ENCODE data around the gene CALR.
"Not testable (repeated sequence)": the region's sequence is repeated elsewhere in the genome, so short reads cannot be mapped to it uniquely, and the experiment has no call there.

CALR gene

GRCh38 chr19:12969292-12969988 lies 31.0 kb downstream of the CALR start, which contains the start of gene DAND5:
TSS of gene DAND5 (plus strand) at chr19:12969576. CDS start at chr19:12969661, 85 bp downstream.
- DNase-seq (ENCODE audit: extremely low read depth, low read depth): no peak

GRCh38 chr19:12970070-12970820 lies 31.8 kb downstream of the CALR start:
- DNase-seq (ENCODE audit: extremely low read depth, low read depth): no peak
- no peak for TF ChIP-seq CTCF (IDR thresholded peaks at IDR 0.05; ENCODE audit: low read depth, low read length)

More at GRCh38 chr19:12969292-12969988, 31.0 kb downstream of the CALR start, which contains the start of gene DAND5:
- TF ChIP-seq CTCF (IDR thresholded peaks at IDR 0.05; ENCODE audit: low read depth, low read length): no peak

- TF ChIP-seq CTCF (IDR thresholded peaks at IDR 0.05; ENCODE audit: low read depth, low read length): no peak
- DNase-seq (ENCODE audit: extremely low read depth, low read depth): no peak
Measured at GRCh38 chr19:12973236-12973635, 34.8 kb downstream of the CALR start.

GRCh38 chr19:12974301-12975220 lies 36.2 kb downstream of the CALR start:
- no peak for TF ChIP-seq CTCF (IDR thresholded peaks at IDR 0.05; ENCODE audit: low read depth, low read length)
- DNase-seq (ENCODE audit: extremely low read depth, low read depth): no peak

- no peak for DNase-seq (ENCODE audit: extremely low read depth, low read depth)
- no peak for TF ChIP-seq CTCF (IDR thresholded peaks at IDR 0.05; ENCODE audit: low read depth, low read length)
Measured at GRCh38 chr19:12975221-12975741, 36.9 kb downstream of the CALR start.

GRCh38 chr19:12976109-12976508 lies 37.7 kb downstream of the CALR start:
- DNase-seq (ENCODE audit: extremely low read depth, low read depth): not testable (repeated sequence)

- no peak for TF ChIP-seq CTCF (IDR thresholded peaks at IDR 0.05; ENCODE audit: low read depth, low read length)
Measured at GRCh38 chr19:12979974-12980373, 41.6 kb downstream of the CALR start.

More at GRCh38 chr19:12979974-12980373, 41.6 kb downstream of the CALR start:
- no peak for DNase-seq (ENCODE audit: extremely low read depth, low read depth)
